GM19099 (cell line): ENCODE data around the gene GLOD4.

Source experiments
- POLR2A ChIP-seq: IDR thresholded peaks from 3 replicates; pipeline ENCODE4 v1.6.1; 2011; ENCODE audit warnings: low read depth; ENCODE audit not compliant: insufficient read length; ENCODE audit errors: extremely low read depth

GLOD4 gene

GRCh38 chr17:789160-789840 is 7.2 kb upstream of the GLOD4 start:
- TF ChIP-seq POLR2A, result no peak

- TF ChIP-seq POLR2A, result no peak
Observed at GRCh38 chr17:788551-788950, 6.5 kb upstream of the GLOD4 start.

- TF ChIP-seq POLR2A, result no peak
Observed at GRCh38 chr17:787641-788221, 5.7 kb upstream of the GLOD4 start.

DNA sequence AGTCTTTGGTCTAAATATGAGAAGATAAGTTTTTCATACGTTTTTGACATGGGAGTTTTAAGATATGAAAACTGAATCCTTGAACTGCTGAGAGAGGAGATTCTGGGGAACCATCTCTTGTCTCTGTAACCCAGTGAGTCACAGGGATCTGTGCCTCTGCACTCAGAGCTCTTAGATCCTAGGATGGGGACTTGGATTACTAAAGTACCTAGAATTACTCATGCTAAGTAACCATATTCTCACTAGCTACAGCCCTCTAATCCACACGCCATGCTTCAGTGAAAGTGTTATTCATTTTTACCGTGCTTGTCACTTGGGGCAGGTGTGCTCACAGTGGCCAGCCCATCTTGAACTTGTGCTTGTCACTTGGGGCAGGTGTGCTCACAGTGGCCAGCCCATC is 2.1 kb upstream of the GLOD4 start:
- no peak for TF ChIP-seq POLR2A

- no peak for TF ChIP-seq POLR2A
Observed at GRCh38 chr17:778096-778495, 4.0 kb downstream of the GLOD4 start.

DNA sequence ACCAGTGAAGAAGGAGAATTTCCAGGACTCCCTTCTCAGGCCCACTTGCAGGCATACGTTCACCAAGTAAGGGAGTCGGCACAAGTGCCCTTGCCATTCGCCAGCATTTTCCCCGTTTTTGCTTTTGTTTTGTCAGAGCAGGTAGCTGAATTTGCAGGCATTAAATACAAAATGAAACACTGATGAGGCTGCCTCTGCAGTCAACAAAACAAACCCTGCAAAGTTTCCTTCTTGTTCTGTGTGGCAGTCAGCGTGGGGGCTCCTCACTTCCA is 7.8 kb downstream of the GLOD4 start:
- TF ChIP-seq POLR2A, result no peak

GRCh38 chr17:773467-774312 is 8.4 kb downstream of the GLOD4 start:
- no peak for TF ChIP-seq POLR2A

GRCh38 chr17:773016-773415 is 9.1 kb downstream of the GLOD4 start:
- TF ChIP-seq POLR2A, result no peak

DNA sequence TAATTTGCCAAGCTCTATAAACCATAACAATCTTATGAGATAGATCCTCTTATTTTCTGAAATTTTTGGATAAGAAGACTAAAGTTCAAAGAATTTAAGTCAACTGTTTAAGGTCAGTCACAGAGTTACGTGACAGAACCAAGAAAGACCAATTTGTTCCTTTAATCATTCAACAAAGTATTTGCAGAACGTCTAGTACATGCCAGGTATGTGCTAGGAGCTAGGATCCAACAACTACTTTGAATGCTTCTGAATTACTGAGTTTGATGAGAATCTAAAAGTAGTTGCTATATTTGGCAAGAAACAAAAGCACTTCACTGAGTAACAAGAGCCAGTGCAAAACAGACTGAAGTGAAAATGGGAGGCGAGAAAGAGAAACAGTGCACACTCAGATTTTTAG is 15.0 kb downstream of the GLOD4 start:
- TF ChIP-seq POLR2A, result no peak

GRCh38 chr17:760371-760770 is 21.7 kb downstream of the GLOD4 start:
- TF ChIP-seq POLR2A, result no peak

- no peak for TF ChIP-seq POLR2A
Observed at GRCh38 chr17:759964-760363, 22.1 kb downstream of the GLOD4 start.

- no peak for TF ChIP-seq POLR2A
Observed at GRCh38 chr17:753418-753817, 28.7 kb downstream of the GLOD4 start.

DNA sequence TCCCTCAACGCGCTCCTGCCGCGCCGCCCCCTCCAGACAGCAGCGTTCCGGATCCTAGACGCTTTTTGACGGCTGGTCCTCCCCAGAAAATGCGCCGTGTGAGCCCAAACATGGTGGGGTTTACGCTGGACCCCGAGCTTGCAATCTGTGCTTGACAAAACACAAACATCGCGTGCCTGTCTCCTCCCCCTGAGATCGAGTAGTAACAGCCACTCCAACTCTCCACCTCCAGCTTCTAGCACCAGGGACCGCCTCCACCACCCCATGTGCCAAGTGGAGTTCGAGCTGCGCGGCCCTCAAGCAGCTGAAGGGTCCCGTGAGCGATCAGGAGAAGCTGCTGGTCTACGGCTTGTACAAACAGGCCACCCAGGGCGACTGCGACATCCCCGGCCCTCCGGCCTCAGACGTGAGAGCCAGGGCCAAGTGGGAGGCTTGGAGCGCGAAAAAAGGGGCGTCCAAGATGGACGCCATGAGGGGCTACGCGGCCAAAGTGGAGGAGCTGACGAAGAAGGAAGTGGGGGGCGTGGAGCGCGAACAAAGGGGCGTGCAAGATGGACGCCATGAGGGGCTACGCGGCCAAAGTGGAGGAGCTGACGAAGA is 29.4 kb downstream of the GLOD4 start:
- TF ChIP-seq POLR2A, result no peak

DNA sequence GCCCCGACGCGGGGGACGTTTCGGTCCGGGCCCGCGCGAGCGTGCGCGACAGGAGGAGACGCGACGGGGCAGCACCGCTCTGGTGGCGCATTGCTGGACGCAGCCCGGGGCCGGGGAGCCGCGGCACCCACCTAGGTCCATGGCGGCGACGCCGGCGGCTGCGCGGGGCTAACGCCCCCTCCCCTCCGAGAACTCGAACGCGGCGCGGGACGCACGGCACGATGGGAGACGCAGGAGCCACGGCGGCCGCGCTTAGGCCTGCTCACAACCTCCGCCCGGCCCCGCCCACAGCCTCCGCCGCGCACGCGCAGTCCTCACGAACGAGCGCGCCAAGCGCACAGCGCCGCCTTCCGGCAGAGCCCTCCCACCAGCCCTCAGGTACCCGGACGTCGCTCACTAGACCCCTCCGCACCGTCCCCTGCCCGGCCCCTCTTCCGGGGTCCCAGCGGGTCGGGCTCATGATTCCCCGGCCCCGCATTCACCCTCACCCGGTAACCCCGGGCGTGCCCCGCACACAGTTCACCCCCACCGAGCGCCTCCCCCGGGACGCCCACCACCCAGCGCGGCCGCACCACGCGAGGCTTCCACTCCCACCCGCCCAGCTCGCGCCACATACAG is 30.0 kb downstream of the GLOD4 start, which contains the start of gene GEMIN4:
Gene GEMIN4, minus strand, starts transcription at position 263 of the 618 bp plus-strand sequence. Its CDS starts 122 bp downstream, at position 141.
- peak; percentile 92 for TF ChIP-seq POLR2A
